Measurements from ENCODE around the gene ACP5.

GRCh38 chr19:11528551-11529341 is 48.7 kb downstream of the ACP5 start, which contains the start of gene ECSIT:
- TF ChIP-seq POLR2A (IDR thresholded peaks at IDR 0.05): peak in 1 of 2 donors; percentile 64
- no peak for TF ChIP-seq CTCF (IDR thresholded peaks at IDR 0.05)
